Activated CD8-positive, alpha-beta memory T cell treated with anti-CD3 and anti-CD28 coated beads, Interleukin-2, amount 10 ng/mL, durations not matched to agents 7 days and 5 days (primary cell): ENCODE measurements around the gene GANAB. TPM values are rescaled to one million over a fixed set of nuclear protein-coding genes. Genes with fewer than 3 reads are reported as not detected.
"Not testable (repeated sequence)": the region's sequence is repeated elsewhere in the genome, so short reads cannot be mapped to it uniquely, and the experiment has no call there.

Experiments used
- ATAC-seq: fragments of 150-1000 bp; cut with Tn5 transposase; one replicate; pipeline ENCODE4 v1.10.0; 2021; ENCODE audit warnings: moderate library complexity
- CTCF ChIA-PET: fragments of 350-600 bp; sonication (Branson Sonifier 250); formaldehyde crosslinking; loops from one replicate; lab custom pipeline; 2021; ENCODE audit warnings: antibody characterized with exemption; lab: Charles Lee
- DNase-seq: peaks from one replicate; pipeline ENCODE4 v3.0.0-alpha.2; 2020
- H3K27ac Mint-ChIP-seq: one replicate; pipeline ENCODE4 v1.8.0; 2021; ENCODE audit warnings: mild to moderate bottlenecking, mixed read lengths
- H3K27me3 Mint-ChIP-seq: one replicate; pipeline ENCODE4 v1.8.0; 2021; ENCODE audit warnings: mixed read lengths
- H3K36me3 Mint-ChIP-seq: one replicate; pipeline ENCODE4 v1.8.0; 2021; ENCODE audit warnings: mild to moderate bottlenecking, mixed read lengths
- H3K4me1 Mint-ChIP-seq: one replicate; pipeline ENCODE4 v1.8.0; 2021; ENCODE audit warnings: mixed read lengths
- H3K4me3 Mint-ChIP-seq: one replicate; pipeline ENCODE4 v1.8.0; 2021; ENCODE audit warnings: mild to moderate bottlenecking, moderate library complexity, mixed read lengths
- H3K9me3 Mint-ChIP-seq: one replicate; pipeline ENCODE4 v1.8.0; 2022; ENCODE audit warnings: low read depth, mixed read lengths
- total RNA-seq, 2 experiments: library from RNA; stranded (reverse); gene quantifications; one replicate each; pipeline ENCODE4 v1.2.3, GENCODE V29; 2021

GANAB gene
- total RNA-seq, 2 experiments from 2014 or later = 248 to 275 TPM

DNA sequence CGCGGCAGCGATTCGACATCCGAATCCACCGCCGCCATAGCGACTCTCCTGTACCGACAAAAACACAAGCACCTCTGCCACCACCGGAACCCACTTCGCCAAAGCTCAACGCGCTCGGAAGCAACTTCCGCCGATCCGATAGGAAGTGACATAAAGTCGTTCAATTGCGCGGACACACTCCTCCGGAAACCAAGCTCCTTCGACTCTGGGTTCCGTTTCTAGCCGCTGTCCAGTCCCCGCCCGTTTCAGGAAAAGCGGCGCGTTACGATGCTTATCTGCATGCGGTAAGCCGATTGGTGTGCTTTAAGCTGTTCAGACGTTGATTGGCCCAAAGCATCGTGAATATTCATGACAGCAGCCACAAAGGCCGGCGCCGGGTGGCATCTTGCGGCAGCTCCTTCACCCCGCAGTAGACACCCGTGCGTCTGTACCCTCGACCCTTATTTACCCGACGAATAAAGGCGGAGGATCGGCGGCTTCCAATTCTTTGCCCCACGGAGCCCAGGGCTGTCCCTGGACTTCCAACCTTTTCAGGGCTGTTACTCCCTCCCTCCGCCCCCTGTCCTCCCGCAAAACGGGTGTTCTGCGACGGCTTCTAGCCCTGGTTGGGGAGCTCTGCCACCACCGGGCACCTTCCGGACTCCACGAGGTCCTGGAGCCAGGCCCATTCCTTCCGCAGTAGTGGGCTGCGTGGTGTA, 54.8 kb downstream of the GANAB start, which contains the start of gene TUT1:
Gene TUT1, minus strand, starts transcription at position 76 of the 698 bp plus-strand sequence. Its CDS starts 38 bp downstream, at position 38.
- Mint-ChIP-seq H3K4me1 (peaks cover 51% of the 10 kb centered on the region), H3K9me3 (no peaks in the 10 kb centered on the region), H3K27me3 (no peaks in the 10 kb centered on the region), H3K36me3 (peaks cover 47% of the 10 kb centered on the region), H3K27ac (peak within 1 kb of the TSS; percentile 90), H3K4me3 (peak within 1 kb of the TSS; percentile 99)
- ATAC-seq (peak; percentile 92), DNase-seq (peak; percentile 99)
- CTCF ChIA-PET = interaction anchor here (0.8 to 6.0 kb wide), 43 partner anchors 9 to 945 kb away, joined by 3 to 54 read pairs (median 5); partner anchors contain the start of genes B3GAT3, C11orf98, CSKMT and EEF1G

DNA sequence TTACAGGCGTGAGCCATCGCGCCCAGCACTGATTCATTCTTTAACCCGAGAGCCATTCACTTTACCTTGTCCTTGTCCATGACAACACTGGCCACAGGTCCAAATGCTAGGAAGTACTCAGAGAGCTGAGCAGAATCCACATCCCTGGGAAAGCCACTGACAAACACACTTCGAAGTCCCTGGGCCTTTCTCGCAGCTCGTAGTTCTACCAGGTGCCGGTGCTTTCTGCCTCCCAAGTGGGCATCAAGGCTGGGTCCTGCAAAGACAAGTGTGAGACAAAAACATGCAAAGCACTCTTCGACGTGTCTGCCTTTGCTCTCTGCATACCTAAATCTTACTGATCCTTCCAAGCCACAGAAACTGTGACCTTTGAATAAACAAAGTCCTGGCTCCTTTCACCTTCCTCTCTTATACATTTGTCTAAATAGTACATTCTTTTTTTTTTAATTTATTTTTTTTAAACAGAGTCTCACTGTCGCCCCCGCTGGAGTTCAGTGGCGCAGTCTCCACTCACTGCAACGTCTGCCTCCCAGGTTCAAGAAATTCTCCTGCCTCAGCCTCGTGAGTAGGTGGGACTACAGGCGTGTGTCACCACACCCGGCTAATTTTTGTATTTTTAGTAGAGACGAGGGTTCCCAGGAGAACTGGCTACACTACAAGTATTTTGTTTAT, 57.3 kb downstream of the GANAB start:
- H3K4me1 Mint-ChIP-seq = peaks cover 38% of the 10 kb centered on the region
- ATAC-seq = no peak
- no peak overlapping the region for H3K27ac Mint-ChIP-seq
- H3K27me3 Mint-ChIP-seq = no peaks in the 10 kb centered on the region
- peaks cover 30% of the 10 kb centered on the region for H3K36me3 Mint-ChIP-seq
- CTCF ChIA-PET = interaction anchor here (1.1 to 2.1 kb wide), 5 partner anchors 12 to 164 kb away, joined by 3 to 7 read pairs (median 5); partner anchors contain the start of genes EEF1G and EML3
- no peak for DNase-seq
- peak overlapping the region; percentile 7 for H3K4me3 Mint-ChIP-seq
- no peaks in the 10 kb centered on the region for H3K9me3 Mint-ChIP-seq

DNA sequence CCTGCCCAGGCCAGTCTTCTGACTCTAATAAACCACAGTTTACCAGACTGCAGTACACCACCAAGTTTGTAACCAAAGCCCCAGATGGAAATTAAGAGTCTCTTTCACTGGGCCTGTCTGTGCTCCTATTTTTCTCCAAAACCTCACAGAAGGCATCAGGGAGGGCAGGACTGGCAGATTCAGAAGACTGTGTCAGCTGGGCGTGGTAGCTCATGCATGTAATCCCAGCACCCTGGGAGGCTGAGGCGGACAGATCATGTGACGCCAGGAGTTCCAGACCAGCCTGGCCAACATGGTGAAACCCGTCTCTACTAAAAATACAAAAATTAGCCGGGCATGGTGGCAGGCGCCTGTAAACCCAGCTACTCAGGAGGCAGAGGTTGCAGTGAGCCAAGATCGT, 61.1 kb downstream of the GANAB start:
- not testable (repeated sequence) for H3K27ac Mint-ChIP-seq, H3K9me3 Mint-ChIP-seq, H3K4me3 Mint-ChIP-seq, ATAC-seq, DNase-seq, H3K27me3 Mint-ChIP-seq
- H3K36me3 Mint-ChIP-seq = peaks cover 30% of the 10 kb centered on the region
- CTCF ChIA-PET = interaction anchor here (1.1 to 1.2 kb wide), 2 partner anchors 157 to 161 kb away, joined by 3 read pairs; no protein-coding TSS in a partner anchor
- peaks cover 10% of the 10 kb centered on the region for H3K4me1 Mint-ChIP-seq

DNA sequence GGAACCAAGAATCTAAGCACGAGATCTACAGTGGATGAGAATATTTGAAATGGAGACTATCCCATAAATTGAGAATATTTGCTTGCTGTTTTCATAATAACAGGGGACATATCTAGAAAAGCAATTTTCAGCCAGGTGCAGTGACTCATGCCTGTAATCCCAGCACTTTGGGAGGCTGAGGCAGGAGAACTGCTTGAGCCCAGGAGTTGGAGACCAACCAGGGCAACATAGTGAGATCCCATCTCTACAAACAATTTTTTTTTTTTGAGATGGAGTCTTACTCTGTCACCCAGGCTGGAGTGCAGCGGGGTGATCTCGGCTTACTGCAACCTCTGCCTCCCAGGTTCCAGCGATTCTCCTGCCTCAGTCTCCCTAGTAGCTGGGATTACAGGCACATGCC, 64.7 kb downstream of the GANAB start:
- not testable (repeated sequence) for ATAC-seq, H3K27ac Mint-ChIP-seq, DNase-seq, H3K4me1 Mint-ChIP-seq, H3K4me3 Mint-ChIP-seq, H3K9me3 Mint-ChIP-seq, H3K27me3 Mint-ChIP-seq
- CTCF ChIA-PET = interaction anchor here (2.5 kb wide), 1 partner anchor 10 kb away, joined by 8 read pairs; the partner anchor contains the start of gene TUT1
- peaks cover 24% of the 10 kb centered on the region for H3K36me3 Mint-ChIP-seq

DNA sequence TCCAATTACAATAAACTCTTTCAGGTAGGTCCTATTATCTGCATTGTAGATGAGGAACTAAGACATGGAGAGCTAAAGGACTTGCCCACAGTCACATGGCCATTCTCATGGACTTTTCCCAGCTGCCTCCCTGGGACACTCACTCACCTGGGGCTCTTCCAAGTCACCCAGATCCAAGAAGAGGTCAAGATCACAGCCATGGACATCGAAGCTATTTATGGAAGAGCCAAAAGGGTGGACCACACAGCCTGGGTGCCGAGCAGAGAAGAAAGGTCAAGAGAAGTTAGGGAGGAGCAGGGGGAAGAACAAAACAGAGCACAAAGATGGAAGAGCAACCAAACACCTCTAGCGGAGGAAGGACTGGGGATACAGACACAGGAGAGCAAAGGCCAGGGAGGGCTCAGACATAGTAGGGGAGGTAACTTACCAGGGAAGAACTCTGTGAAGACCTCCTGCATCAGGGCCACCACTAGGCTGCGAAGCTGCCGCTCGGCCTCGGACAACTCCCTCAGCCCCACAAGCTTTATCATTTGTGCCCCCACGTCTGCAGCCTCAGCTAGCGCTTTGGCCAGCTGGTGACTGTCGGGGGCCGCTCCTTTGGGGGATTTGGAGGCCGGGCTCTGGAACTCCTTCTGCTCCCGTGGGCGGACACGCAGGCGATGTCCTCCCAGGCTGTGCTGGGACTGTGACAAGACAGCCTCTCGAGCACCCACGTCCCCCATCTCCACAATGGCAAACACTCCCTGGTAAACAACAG, 65.3 kb downstream of the GANAB start:
- ATAC-seq = no peak
- H3K4me3 Mint-ChIP-seq = no peak overlapping the region
- CTCF ChIA-PET = interaction anchor here (2.5 kb wide), 1 partner anchor 10 kb away, joined by 8 read pairs; the partner anchor contains the start of gene TUT1
- DNase-seq = no peak
- peaks cover 24% of the 10 kb centered on the region for H3K36me3 Mint-ChIP-seq
- no peaks in the 10 kb centered on the region for H3K27me3 Mint-ChIP-seq
- no peaks in the 10 kb centered on the region for H3K9me3 Mint-ChIP-seq
- no peaks in the 10 kb centered on the region for H3K4me1 Mint-ChIP-seq
- H3K27ac Mint-ChIP-seq = no peak overlapping the region

DNA sequence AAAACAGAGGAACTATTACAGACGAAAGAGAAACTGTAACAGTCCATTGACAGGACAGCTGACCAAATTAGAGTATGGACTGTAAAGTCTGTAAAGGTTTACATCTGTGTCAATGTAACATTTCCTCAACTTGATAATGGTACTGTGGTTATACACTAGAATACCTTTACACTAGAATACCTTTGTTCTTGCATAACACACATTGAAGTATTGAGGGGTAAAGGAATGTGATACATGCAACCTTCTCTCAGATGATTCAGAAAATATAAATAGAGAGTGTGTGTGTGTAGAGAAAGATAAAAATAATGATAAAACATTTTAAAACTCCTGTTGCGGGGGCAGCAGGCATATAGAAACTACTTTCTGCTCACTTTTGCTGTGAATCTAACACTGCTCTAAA, 67.2 kb downstream of the GANAB start:
- CTCF ChIA-PET = interaction anchor here (0.9 to 1.6 kb wide), 3 partner anchors 12 to 155 kb away, joined by 4 to 5 read pairs (median 5); partner anchors contain the start of gene TUT1
- H3K36me3 Mint-ChIP-seq = peaks cover 24% of the 10 kb centered on the region
- H3K9me3 Mint-ChIP-seq = no peaks in the 10 kb centered on the region
- no peak overlapping the region for H3K4me3 Mint-ChIP-seq
- ATAC-seq (no peak), DNase-seq (no peak)
- peaks cover 13% of the 10 kb centered on the region for H3K4me1 Mint-ChIP-seq
- no peak overlapping the region for H3K27ac Mint-ChIP-seq
- H3K27me3 Mint-ChIP-seq = no peaks in the 10 kb centered on the region

DNA sequence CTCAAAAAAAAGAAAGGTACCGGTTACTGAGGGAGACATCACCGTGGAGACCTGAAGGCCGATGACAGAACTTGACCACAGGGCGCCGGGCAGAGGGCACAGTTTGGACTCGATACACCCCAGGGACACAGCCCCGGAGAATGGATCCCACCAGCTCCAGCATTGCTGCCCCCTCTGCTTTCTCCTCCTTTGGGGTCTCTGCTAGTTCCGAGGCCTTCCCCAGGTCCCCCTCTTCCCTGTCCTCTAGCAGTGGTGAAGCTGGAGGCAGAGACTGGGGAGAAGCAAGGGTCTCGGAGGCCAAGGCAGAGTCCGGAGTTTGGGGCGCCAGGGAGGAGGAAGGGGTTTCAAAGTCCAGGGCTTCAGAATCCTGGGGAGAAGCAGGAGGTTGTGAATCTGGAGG, 67.9 kb downstream of the GANAB start:
- H3K4me1 Mint-ChIP-seq = peaks cover 13% of the 10 kb centered on the region
- DNase-seq (no peak), ATAC-seq (no peak)
- CTCF ChIA-PET = interaction anchor here (0.9 to 1.6 kb wide), 3 partner anchors 13 to 154 kb away, joined by 4 to 5 read pairs (median 5); partner anchors contain the start of gene TUT1
- no peak overlapping the region for H3K4me3 Mint-ChIP-seq
- no peak overlapping the region for H3K27ac Mint-ChIP-seq
- no peaks in the 10 kb centered on the region for H3K27me3 Mint-ChIP-seq
- no peaks in the 10 kb centered on the region for H3K9me3 Mint-ChIP-seq
- H3K36me3 Mint-ChIP-seq = peaks cover 21% of the 10 kb centered on the region

DNA sequence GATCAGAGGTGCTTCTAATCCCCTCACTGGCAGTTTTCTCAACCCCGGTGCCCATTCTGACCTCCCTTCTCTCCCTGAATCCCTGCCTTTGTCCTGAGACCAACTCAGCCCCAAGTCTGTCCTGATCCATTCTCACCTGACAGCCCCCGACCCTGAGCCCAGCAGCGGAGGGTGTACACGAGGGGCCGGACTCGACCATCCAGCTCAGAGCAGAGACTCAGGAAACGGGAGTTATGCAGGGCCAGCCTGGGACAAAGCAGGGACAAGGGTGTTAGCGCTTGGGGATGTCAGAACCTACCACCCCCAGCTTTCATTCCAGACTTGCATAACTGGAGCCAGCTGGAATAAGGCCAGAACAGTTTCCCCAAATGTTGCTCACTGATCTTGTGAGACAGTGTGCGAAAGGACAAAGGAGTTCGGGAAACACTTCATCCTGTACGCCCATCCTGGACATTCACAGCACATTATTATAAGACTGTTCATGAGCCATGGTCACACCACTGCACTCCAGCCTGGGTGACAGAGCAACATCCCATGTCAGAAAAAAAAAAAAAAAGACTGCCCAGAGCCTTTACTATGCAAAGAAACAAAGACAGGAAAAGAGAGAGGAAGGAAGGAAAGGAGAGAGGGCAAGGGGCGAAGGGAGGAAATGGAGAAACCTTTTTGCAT, 69.2 kb downstream of the GANAB start:
- no peaks in the 10 kb centered on the region for H3K27me3 Mint-ChIP-seq
- ATAC-seq = no peak
- no peak overlapping the region for H3K27ac Mint-ChIP-seq
- DNase-seq = no peak
- H3K9me3 Mint-ChIP-seq = no peaks in the 10 kb centered on the region
- CTCF ChIA-PET = interaction anchor here (1.1 to 1.2 kb wide), 2 partner anchors 11 to 152 kb away, joined by 3 to 5 read pairs; no protein-coding TSS in a partner anchor
- H3K4me1 Mint-ChIP-seq = peaks cover 22% of the 10 kb centered on the region
- H3K4me3 Mint-ChIP-seq = no peak overlapping the region
- peaks cover 28% of the 10 kb centered on the region for H3K36me3 Mint-ChIP-seq

DNA sequence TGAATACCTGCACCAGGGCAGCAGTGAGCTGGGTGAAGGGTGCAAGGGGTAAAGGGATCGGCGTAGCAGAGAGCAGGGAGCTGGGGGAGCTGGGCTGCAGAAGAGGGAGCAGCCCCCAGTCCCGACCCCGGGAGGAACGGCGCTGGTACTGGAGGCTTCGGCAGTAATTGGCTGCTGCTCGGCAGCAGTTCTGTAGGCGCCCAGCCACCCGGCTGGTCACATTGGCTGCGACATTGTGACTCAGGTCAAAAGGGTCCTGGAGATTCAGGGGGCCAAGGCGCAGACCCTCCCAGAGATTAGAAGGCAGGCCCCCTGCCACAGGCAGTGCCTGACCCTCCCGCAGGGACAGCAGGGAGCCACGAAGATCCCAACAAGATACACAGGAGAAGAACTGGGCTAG, 70.6 kb downstream of the GANAB start:
- no peaks in the 10 kb centered on the region for H3K9me3 Mint-ChIP-seq
- H3K4me3 Mint-ChIP-seq = peak overlapping the region; percentile 94
- CTCF ChIA-PET = interaction anchor here (0.8 to 3.8 kb wide), 4 partner anchors 16 to 181 kb away, joined by 3 to 28 read pairs (median 4); partner anchors contain the start of gene TUT1
- no peaks in the 10 kb centered on the region for H3K27me3 Mint-ChIP-seq
- peaks cover 35% of the 10 kb centered on the region for H3K36me3 Mint-ChIP-seq
- H3K4me1 Mint-ChIP-seq = peaks cover 35% of the 10 kb centered on the region
- ATAC-seq (no peak), DNase-seq (no peak)
- H3K27ac Mint-ChIP-seq = no peak overlapping the region

DNA sequence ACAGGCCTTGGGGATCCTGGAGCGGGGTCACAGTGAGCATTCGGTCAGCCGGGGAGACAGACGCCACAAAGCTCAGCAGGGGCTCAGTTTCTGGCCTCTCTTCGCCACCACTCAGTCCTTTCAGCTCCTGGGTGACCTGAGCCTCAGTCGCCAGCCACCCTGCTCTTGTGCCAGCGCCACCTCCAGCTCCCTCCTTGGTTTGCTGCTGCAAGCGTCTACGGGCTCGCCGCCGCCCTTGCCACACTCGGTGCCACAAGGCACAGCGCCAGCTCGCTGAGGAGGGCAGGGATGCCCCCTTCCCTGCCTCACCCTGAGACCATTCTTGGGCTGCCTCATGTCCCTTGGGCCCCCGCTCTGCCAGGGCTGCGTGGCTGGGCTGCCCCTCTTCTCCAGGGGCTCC, 71.3 kb downstream of the GANAB start:
- peak overlapping the region; percentile 89 for H3K27ac Mint-ChIP-seq
- peak overlapping the region; percentile 94 for H3K4me3 Mint-ChIP-seq
- peaks cover 40% of the 10 kb centered on the region for H3K36me3 Mint-ChIP-seq
- no peaks in the 10 kb centered on the region for H3K9me3 Mint-ChIP-seq
- ATAC-seq (no peak), DNase-seq (no peak)
- peaks cover 41% of the 10 kb centered on the region for H3K4me1 Mint-ChIP-seq
- CTCF ChIA-PET = interaction anchor here (0.6 to 6.5 kb wide), 11 partner anchors 14 to 180 kb away, joined by 3 to 44 read pairs (median 5); partner anchors contain the start of gene TUT1
- no peaks in the 10 kb centered on the region for H3K27me3 Mint-ChIP-seq
